HFFc6 (cell line): Measurements from ENCODE around the gene ZNF534. TPM values are rescaled to one million over a fixed set of nuclear protein-coding genes. Genes with fewer than 3 reads are reported as not detected.
"Not testable (repeated sequence)": the region's sequence is repeated elsewhere in the genome, so short reads cannot be mapped to it uniquely, and the experiment has no call there.

Experiments
- DNase-seq: peaks from one replicate; pipeline ENCODE4 v3.0.0-alpha.2; 2018
- H3K27ac Mint-ChIP-seq: 2 replicates; pipeline ENCODE4 v1.8.0; 2020; ENCODE audit warnings: mild to moderate bottlenecking, mixed read lengths
- H3K27me3 Mint-ChIP-seq: 2 replicates; pipeline ENCODE4 v1.8.0; 2021; ENCODE audit warnings: mild to moderate bottlenecking, moderate library complexity, mixed read lengths; ENCODE audit not compliant: insufficient read depth
- H3K36me3 Mint-ChIP-seq: 2 replicates; pipeline ENCODE4 v1.8.0; 2021; ENCODE audit warnings: low read depth, mixed read lengths
- H3K4me1 Mint-ChIP-seq: 2 replicates; pipeline ENCODE4 v1.8.0; 2020; ENCODE audit warnings: low read depth, mixed read lengths
- H3K4me3 Mint-ChIP-seq: 2 replicates; pipeline ENCODE4 v1.8.0; 2020; ENCODE audit warnings: mild to moderate bottlenecking, moderate library complexity, mixed read lengths
- H3K9me3 Mint-ChIP-seq: 2 replicates; pipeline ENCODE4 v1.8.0; 2020; ENCODE audit warnings: mild to moderate bottlenecking, mixed read lengths
- total RNA-seq, 6 experiments: library from RNA; stranded (reverse); fragmentation: NEBNext Ultra II Directional; extraction: Animal tissue kit (Norgen Biotek cat#: 25700); gene quantifications; 2 replicates in 1 of 6; 3 replicates in 5 of 6; pipeline ENCODE4 v1.2.3, GENCODE V29; 2021
- TF ChIP-seq, protein P1 (sequence below): fragments of 200-600 bp; sonication (generic); IDR thresholded peaks from 2 replicates; pipeline ENCODE4 v1.5.0; 2021; ENCODE audit warnings: antibody characterized with exemption, mild to moderate bottlenecking

ZNF534 gene
- total RNA-seq, 6 experiments from 2014 or later, result not detected

DNA sequence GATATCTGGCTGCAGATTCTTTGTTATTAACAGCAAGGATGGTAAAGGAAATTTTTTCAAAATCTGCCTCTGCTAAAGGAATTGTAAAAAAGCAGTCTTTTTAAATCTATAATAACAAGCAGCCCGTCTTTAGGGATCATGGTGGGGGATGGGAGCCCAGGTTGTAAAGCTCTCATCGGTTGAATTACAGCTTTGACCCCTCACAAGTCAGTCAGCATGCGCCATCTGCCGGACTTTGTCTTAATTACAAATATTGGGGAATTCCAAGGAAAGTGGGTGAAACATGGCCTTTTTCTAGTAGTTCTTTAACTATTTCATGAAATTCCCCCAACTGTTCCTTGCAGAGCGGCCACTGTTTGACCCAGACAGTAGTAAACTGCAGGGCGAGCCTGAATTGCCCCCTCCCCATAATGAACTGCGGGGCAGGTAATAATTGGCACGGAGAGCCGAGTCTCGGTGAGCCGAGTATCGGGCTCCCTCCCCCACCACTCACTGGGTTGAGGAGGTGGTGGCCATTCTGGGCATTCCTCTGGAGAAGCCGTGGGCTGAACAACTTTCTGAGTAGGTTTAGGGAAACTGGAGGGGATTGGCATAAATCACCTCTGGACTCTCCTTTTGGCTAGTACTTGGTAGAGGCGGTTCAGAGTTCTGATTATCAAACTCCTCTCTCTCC, 36.0 kb downstream of the ZNF534 start:
- DNase-seq, result no peak
- TF ChIP-seq, protein P1, sequence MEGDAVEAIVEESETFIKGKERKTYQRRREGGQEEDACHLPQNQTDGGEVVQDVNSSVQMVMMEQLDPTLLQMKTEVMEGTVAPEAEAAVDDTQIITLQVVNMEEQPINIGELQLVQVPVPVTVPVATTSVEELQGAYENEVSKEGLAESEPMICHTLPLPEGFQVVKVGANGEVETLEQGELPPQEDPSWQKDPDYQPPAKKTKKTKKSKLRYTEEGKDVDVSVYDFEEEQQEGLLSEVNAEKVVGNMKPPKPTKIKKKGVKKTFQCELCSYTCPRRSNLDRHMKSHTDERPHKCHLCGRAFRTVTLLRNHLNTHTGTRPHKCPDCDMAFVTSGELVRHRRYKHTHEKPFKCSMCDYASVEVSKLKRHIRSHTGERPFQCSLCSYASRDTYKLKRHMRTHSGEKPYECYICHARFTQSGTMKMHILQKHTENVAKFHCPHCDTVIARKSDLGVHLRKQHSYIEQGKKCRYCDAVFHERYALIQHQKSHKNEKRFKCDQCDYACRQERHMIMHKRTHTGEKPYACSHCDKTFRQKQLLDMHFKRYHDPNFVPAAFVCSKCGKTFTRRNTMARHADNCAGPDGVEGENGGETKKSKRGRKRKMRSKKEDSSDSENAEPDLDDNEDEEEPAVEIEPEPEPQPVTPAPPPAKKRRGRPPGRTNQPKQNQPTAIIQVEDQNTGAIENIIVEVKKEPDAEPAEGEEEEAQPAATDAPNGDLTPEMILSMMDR, result no peak
- H3K4me3 Mint-ChIP-seq, result no peak overlapping the region
- no peaks in the 10 kb centered on the region; the same call in none of the 2 replicates for H3K27me3 Mint-ChIP-seq
- no peaks in the 10 kb centered on the region for H3K4me1 Mint-ChIP-seq
- H3K9me3 Mint-ChIP-seq, result peaks cover 91% of the 10 kb centered on the region
- H3K36me3 Mint-ChIP-seq, result peaks cover 43% of the 10 kb centered on the region
- H3K27ac Mint-ChIP-seq, result no peak overlapping the region

DNA sequence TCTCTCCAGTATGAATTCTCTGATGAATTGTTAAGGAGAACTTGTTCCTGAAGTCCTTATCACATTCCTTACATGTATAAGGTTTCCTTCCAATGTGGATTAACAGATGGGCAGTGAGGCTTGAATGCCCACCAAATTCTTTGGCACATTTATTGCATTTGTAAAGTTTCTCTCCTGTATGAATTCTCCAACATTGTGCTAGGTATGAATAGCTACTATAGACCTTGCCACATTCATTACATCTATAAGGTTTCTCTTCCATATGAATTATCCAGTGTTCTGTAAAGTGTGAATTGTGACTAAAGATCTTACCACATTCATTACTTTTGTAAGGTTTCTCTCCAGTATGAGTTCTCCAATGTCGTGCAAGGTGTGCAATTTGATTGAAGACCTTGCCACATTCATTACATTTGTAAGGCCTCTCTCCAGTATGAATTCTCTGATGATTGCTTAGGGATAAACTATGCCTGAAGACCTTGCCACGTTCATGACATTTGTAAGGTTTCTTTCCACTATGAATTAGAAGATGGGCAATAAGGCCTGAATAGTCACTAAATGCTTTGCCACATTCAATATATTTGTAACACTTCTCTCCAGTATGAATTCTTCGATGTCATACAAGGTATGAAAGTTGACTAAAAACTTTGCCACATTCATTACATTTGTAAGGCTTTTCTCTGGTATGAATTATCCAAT, 44.9 kb downstream of the ZNF534 start:
- H3K36me3 Mint-ChIP-seq, result peaks cover 59% of the 10 kb centered on the region
- no peak for DNase-seq
- H3K9me3 Mint-ChIP-seq, result peaks cover 96% of the 10 kb centered on the region
- H3K4me3 Mint-ChIP-seq, result no peak overlapping the region
- no peak overlapping the region for H3K27ac Mint-ChIP-seq
- TF ChIP-seq, protein P1, result no peak
- no peaks in the 10 kb centered on the region for H3K4me1 Mint-ChIP-seq
- H3K27me3 Mint-ChIP-seq, result no peaks in the 10 kb centered on the region; the same call in 1 of the 2 replicates

DNA sequence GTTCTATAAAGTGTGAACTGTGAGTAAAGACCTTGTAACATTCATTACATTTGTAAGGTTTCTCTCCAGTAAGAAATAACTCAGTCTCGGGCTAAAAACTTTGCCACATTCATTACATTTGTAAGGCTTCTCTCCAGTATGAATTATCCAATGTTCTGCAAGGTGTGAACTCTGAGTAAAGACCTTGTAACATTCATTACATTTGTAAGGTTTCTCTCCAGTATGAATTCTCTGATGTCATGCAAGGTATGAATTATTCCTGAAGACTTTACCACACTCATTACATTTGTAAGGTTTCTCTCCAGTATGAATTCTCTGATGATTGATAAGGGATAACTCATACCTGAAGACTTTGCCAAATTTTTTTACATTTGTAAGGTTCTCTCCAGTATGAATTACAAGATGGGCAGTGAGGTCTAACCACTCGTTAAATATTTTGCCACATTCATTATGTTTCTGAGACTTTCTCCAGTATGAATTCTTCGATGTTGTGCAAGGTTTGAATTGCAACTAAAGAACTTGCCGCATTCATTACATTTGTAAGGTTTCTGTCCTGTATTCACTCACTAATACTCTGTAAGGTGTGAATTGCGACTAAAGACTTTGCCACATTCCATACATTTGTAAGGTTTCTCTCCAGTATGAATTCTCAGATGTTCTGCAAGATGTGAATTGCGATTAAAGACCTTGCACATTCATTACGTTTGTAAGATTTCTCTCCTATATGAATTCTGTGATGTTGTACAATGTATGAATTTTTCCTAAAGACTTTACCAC, 45.6 kb downstream of the ZNF534 start:
- Mint-ChIP-seq H3K27ac (no peak overlapping the region), H3K9me3 (peaks cover 92% of the 10 kb centered on the region), H3K27me3 (no peaks in the 10 kb centered on the region; the same call in 1 of the 2 replicates), H3K36me3 (peaks cover 59% of the 10 kb centered on the region), H3K4me1 (no peaks in the 10 kb centered on the region), H3K4me3 (no peak overlapping the region)
- TF ChIP-seq, protein P1, result no peak
- no peak for DNase-seq

DNA sequence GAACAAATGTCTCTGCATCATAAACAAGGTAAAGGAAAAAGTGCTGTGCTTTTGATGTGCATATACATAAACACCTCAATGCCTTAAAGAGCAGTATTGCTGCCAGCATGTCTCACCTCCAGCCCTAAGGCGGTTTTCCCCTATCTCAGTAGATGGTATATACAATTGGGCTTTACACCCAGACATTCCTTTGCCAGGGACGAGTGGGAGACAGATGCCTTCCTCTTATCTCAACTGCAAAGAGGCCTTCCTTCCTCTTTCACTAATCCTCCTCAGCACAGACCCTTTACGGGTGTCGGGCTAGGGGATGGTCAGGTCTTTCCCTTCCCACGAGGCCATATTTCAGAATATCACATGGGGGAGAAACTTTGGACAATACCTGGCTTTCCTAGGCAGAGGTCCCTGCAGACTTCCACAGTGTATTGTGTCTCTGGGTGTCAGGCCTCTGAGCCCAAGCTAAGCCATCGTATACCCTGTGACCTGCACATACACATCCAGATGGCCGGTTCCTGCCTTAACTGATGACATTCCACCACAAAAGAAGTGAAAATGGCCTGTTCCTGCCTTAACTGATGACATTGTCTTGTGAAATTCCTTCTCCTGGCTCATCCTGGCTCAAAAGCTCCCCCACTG, 55.3 kb downstream of the ZNF534 start:
- H3K27ac Mint-ChIP-seq, H3K4me1 Mint-ChIP-seq, H3K4me3 Mint-ChIP-seq, DNase-seq, H3K27me3 Mint-ChIP-seq: not testable (repeated sequence)
- Mint-ChIP-seq H3K36me3 (peaks cover 14% of the 10 kb centered on the region; the same call in 1 of the 2 replicates), H3K9me3 (peaks cover 72% of the 10 kb centered on the region)

DNA sequence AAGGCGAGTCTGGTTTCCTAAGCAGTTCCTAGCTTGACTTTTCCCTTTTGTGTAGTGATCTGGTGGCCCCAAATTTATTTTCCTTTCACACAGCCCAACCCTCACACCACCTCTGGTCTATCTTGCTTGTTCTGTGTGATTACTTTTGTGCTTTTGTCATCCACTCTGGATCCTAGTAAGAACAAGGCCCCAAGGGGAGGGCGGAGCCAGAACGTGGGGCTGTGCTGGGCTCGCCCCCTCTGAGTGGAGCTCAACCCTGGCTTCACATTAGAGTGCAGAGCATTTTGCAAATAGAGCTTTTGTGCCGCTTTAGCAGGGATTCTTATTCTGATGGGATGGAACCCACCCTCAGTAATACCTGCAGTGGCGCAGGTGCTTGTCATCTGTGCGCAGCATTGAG, 56.1 kb downstream of the ZNF534 start:
- H3K27ac Mint-ChIP-seq, DNase-seq, H3K27me3 Mint-ChIP-seq, H3K4me3 Mint-ChIP-seq, H3K4me1 Mint-ChIP-seq: not testable (repeated sequence)
- H3K36me3 Mint-ChIP-seq, result peaks cover 15% of the 10 kb centered on the region
- H3K9me3 Mint-ChIP-seq, result peaks cover 75% of the 10 kb centered on the region

DNA sequence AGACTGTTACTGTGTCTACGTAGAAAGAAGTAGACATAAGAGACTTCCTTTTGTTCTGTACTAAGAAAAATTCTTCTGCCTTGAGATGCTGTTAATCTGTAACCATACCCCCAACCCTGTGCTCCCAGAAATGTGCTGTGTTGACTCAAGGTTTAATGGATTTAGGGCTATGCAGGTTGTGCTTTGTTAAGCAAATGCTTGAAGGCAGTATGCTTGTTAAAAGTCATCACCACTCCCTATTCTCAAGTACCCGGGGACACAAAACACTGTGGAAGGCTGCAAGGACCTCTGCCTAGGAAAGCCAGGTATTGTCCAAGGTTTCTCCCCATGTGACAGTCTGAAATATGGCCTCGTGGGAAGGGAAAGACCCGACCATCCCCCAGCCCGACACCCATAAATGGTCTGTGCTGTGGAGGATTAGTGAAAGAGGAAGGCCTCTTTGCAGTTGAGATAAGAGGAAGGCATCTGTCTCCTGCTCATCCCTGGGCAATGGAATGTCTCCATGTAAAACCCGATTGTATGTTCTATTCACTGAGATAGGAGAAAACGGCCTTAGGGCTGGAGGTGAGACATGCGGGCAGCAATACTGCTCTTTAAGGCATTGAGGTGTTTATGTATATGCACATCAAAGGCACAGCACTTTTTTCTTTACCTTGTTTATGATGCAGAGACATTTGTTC, 56.8 kb downstream of the ZNF534 start:
- Mint-ChIP-seq H3K36me3 (peaks cover 12% of the 10 kb centered on the region), H3K9me3 (peaks cover 75% of the 10 kb centered on the region)
- not testable (repeated sequence) for H3K27me3 Mint-ChIP-seq, H3K27ac Mint-ChIP-seq, DNase-seq, H3K4me3 Mint-ChIP-seq, H3K4me1 Mint-ChIP-seq
